Adipocyte (in vitro differentiated cells): Measurements from ENCODE around the gene NPIPB2.
"Not testable (repeated sequence)": the region's sequence is repeated elsewhere in the genome, so short reads cannot be mapped to it uniquely, and the experiment has no call there.

Source experiments
- DNase-seq: peaks from one replicate; pipeline ENCODE4 v3.0.0-alpha.2; 2015; ENCODE audit warnings: low read depth
- H3K27me3 ChIP-seq: replicated peaks from 2 replicates; pipeline ENCODE4 v1.7.0; 2013; ENCODE audit warnings: mild to moderate bottlenecking, low read length, moderate library complexity; ENCODE audit not compliant: control insufficient read depth, insufficient read depth
- H3K36me3 ChIP-seq: 2 replicates; pipeline ENCODE4 v1.7.0; 2013; ENCODE audit warnings: low read length, mild to moderate bottlenecking, moderate library complexity; ENCODE audit not compliant: control insufficient read depth, insufficient read depth, severe bottlenecking
- H3K4me1 ChIP-seq: 2 replicates; pipeline ENCODE4 v1.7.0; 2013; ENCODE audit warnings: mild to moderate bottlenecking, low read length, moderate library complexity; ENCODE audit not compliant: control insufficient read depth, insufficient read depth
- H3K4me3 ChIP-seq: 2 replicates; pipeline ENCODE4 v1.7.0; 2013; ENCODE audit warnings: mild to moderate bottlenecking, low read length, moderate library complexity
- H3K9ac ChIP-seq: 2 replicates; pipeline ENCODE4 v1.7.0; 2013; ENCODE audit warnings: mild to moderate bottlenecking, low read length, moderate library complexity
- H3K9me3 ChIP-seq: 2 replicates; pipeline ENCODE4 v1.7.0; 2013; ENCODE audit warnings: mild to moderate bottlenecking, low read length, moderate library complexity; ENCODE audit not compliant: control insufficient read depth

NPIPB2 gene

GRCh38 chr16:11941945-11942344, at the start of gene NPIPB2:
Gene NPIPB2 (minus strand): TSS chr16:11942045. CDS start chr16:11942045, 0 bp downstream.
- DNase-seq, H3K9ac ChIP-seq, H3K27me3 ChIP-seq, H3K9me3 ChIP-seq, H3K4me3 ChIP-seq, H3K4me1 ChIP-seq, H3K36me3 ChIP-seq: not testable (repeated sequence)

GRCh38 chr16:11990702-11991390, 49.0 kb upstream of the NPIPB2 start:
- DNase-seq, result no peak

GRCh38 chr16:11988258-11988978, 46.6 kb upstream of the NPIPB2 start:
- Histone ChIP-seq H3K4me3 (no peak overlapping the region), H3K36me3 (no peaks in the 10 kb centered on the region), H3K9me3 (no peaks in the 10 kb centered on the region), H3K9ac (no peak overlapping the region), H3K27me3 (no peaks in the 10 kb centered on the region), H3K4me1 (peaks cover 37% of the 10 kb centered on the region)
- DNase-seq, result no peak

More at GRCh38 chr16:11990702-11991390, 49.0 kb upstream of the NPIPB2 start:
- Histone ChIP-seq H3K9ac (no peak overlapping the region), H3K4me3 (no peak overlapping the region), H3K9me3 (no peaks in the 10 kb centered on the region), H3K36me3 (no peaks in the 10 kb centered on the region), H3K4me1 (peaks cover 42% of the 10 kb centered on the region), H3K27me3 (no peaks in the 10 kb centered on the region)

- Histone ChIP-seq H3K27me3 (no peaks in the 10 kb centered on the region), H3K9ac (no peak overlapping the region), H3K9me3 (no peaks in the 10 kb centered on the region), H3K4me3 (no peak overlapping the region), H3K4me1 (peaks cover 26% of the 10 kb centered on the region), H3K36me3 (no peaks in the 10 kb centered on the region)
- DNase-seq, result no peak
Measured at GRCh38 chr16:11986521-11987057, 44.7 kb upstream of the NPIPB2 start.

DNA sequence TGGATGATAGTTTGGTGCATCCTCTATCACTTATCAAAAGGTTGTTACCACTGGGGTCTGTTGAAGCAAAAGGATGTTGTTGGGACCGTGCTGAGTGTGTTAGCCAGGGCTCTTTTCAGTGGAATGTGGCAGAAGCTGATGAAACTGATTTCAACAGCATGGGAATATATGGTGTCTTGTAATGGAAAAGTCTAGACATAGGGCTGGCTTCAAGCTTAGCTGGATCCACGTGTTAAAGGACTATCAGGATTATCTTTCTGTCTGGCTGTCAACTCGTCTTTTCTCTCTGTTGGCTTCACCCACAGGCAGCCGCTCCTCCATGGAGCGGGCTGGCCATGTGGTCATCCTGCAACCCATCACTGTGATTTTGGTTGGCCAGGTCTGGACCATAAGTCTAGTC, 43.4 kb upstream of the NPIPB2 start:
- H3K9ac ChIP-seq, result no peak overlapping the region
- no peak overlapping the region for H3K4me3 ChIP-seq
- DNase-seq, result peak; percentile 11
- H3K36me3 ChIP-seq, result no peaks in the 10 kb centered on the region
- H3K27me3 ChIP-seq, result no peaks in the 10 kb centered on the region
- no peaks in the 10 kb centered on the region for H3K9me3 ChIP-seq
- peaks cover 18% of the 10 kb centered on the region for H3K4me1 ChIP-seq

DNA sequence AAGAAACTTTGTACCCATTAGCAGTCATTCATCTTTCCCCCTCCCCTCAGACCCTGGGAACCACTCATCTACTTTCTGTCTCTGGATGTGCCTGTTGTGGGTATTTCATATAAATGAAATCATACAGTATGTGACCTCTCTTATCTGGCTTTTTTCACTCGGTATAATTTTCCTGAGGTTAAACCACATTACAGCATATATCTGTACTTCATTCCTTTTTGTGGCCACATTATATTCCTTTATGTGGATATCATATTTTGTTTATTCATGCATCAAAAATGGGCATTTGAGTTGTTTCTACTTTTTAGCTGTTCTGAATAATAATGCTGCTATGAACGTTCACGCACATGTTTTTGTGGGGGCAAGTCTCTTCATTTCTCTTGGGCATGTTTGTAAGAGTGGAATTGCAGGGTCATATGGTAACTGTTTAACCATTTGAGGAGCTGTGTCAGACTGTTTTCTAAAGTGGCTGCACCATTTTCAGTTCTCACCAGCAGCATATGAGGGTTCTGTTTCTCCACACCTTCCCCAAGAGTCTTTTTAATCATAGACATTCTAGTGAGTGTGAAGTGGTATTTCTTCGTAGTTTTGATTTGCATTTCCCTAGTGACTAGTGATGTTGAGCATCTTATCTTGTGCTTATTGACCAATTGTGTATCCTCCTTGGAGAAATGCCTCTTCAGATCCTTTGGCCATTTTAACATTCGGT, 38.4 kb upstream of the NPIPB2 start:
- DNase-seq, result no peak
- no peaks in the 10 kb centered on the region for H3K27me3 ChIP-seq
- H3K4me1 ChIP-seq, result peaks cover 19% of the 10 kb centered on the region
- H3K9ac ChIP-seq, result no peak overlapping the region
- no peaks in the 10 kb centered on the region for H3K9me3 ChIP-seq
- no peak overlapping the region for H3K4me3 ChIP-seq
- no peaks in the 10 kb centered on the region for H3K36me3 ChIP-seq

DNA sequence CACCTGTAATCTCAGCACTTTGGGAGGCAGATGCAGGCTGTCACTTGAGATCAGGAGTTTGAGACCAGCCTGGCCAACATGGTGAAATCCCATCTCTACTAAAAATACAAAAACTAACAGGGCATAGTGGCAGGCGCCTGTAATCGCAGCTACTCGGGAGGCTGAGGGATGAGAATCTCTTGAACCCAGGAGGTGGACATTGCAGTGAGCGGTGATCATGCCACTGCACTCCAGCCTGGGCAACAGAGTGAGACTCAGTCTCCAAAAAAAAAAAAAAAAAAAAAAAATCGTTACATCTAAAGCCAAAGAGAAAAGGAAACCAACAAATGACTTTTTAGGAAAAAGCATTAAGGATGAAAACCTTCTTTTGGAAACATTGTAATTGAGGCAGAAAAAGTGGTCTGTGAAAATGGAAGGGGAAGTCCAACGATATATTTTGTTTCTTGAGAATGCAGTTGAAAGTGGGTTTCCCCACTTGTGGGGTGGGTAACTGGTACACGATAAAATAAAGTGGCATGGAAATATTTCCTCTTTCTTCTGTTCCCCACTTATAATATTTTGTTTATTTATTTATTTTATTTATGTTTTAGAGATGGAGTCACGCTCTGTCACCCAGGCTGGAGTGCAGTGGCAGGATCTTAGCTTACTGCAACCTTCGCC, 37.3 kb upstream of the NPIPB2 start:
- H3K9me3 ChIP-seq, result no peaks in the 10 kb centered on the region
- H3K36me3 ChIP-seq, result no peaks in the 10 kb centered on the region
- no peaks in the 10 kb centered on the region for H3K27me3 ChIP-seq
- H3K9ac ChIP-seq, result no peak overlapping the region
- DNase-seq, result no peak
- no peak overlapping the region for H3K4me3 ChIP-seq
- peaks cover 19% of the 10 kb centered on the region for H3K4me1 ChIP-seq

DNA sequence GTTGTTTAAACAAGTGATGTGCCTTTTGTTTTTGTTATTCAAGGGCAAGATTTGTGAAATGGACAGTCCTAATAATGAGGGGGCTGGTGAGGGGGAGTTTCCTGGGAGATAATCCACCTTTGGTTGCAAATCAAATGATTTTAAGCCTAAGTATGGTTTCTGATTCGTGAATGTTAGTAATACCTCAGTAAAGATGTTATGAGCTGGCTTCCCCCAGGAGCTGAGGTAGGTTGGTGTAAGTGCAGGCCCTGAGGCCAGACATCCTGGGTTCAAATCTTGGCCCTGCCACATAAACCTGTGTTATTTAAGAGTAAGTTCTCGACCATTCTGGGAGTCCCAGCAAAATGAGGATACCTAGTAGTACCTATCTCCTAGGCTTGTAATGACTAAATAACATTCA, 36.2 kb upstream of the NPIPB2 start:
- DNase-seq, result peak; percentile 28
- Histone ChIP-seq H3K4me3 (peak overlapping the region; percentile 100), H3K27me3 (no peaks in the 10 kb centered on the region), H3K9ac (peak overlapping the region; percentile 98), H3K4me1 (peaks cover 19% of the 10 kb centered on the region), H3K36me3 (no peaks in the 10 kb centered on the region), H3K9me3 (no peaks in the 10 kb centered on the region)

- peak overlapping the region; percentile 100 for H3K4me3 ChIP-seq
- H3K9ac ChIP-seq, result peak overlapping the region; percentile 98
- DNase-seq, result peak; percentile 93
Measured at GRCh38 chr16:11977376-11978041, 35.7 kb upstream of the NPIPB2 start.

GRCh38 chr16:11976850-11977375, 35.1 kb upstream of the NPIPB2 start:
- Histone ChIP-seq H3K9me3 (no peaks in the 10 kb centered on the region), H3K27me3 (no peaks in the 10 kb centered on the region), H3K4me1 (peaks cover 19% of the 10 kb centered on the region), H3K4me3 (peak overlapping the region; percentile 100), H3K9ac (peak overlapping the region; percentile 98), H3K36me3 (no peaks in the 10 kb centered on the region)
- DNase-seq, result peak; percentile 39

More at GRCh38 chr16:11977376-11978041, 35.7 kb upstream of the NPIPB2 start:
- Histone ChIP-seq H3K36me3 (no peaks in the 10 kb centered on the region), H3K27me3 (no peaks in the 10 kb centered on the region), H3K4me1 (peaks cover 19% of the 10 kb centered on the region), H3K9me3 (no peaks in the 10 kb centered on the region)
